Stimulated activated naive CD8-positive, alpha-beta T cell treated with anti-CD3 and anti-CD28 coated beads, Interleukin-15, Interleukin-2, amounts not matched to agents 100 U/mL and 50 U/mL, for 24 hours (primary cell): Measurements from ENCODE around the gene SPOPL.
"Not testable (repeated sequence)": the region's sequence is repeated elsewhere in the genome, so short reads cannot be mapped to it uniquely, and the experiment has no call there.

Source experiments
- ATAC-seq: fragments of 150-1000 bp; cut with Tn5 transposase; one replicate; pipeline ENCODE4 v1.10.0; 2021
- DNase-seq: peaks from one replicate; pipeline ENCODE4 v3.0.0; 2021

The SPOPL gene

GRCh38 chr2:138523673-138524042, 22.1 kb downstream of the SPOPL start:
- not testable (repeated sequence) for DNase-seq, ATAC-seq

GRCh38 chr2:138524353-138524752, 22.8 kb downstream of the SPOPL start:
- not testable (repeated sequence) for DNase-seq, ATAC-seq

- no peak for ATAC-seq
- no peak for DNase-seq
Observed at GRCh38 chr2:138531913-138532312, 30.3 kb downstream of the SPOPL start.

GRCh38 chr2:138534791-138535190, 33.2 kb downstream of the SPOPL start:
- no peak for DNase-seq
- ATAC-seq: no peak

- ATAC-seq (no peak), DNase-seq (no peak)
Observed at GRCh38 chr2:138536302-138536701, 34.7 kb downstream of the SPOPL start.

GRCh38 chr2:138536740-138537139, 35.2 kb downstream of the SPOPL start:
- DNase-seq (no peak), ATAC-seq (no peak)

GRCh38 chr2:138537170-138537915, 35.8 kb downstream of the SPOPL start:
- DNase-seq (no peak), ATAC-seq (no peak)

GRCh38 chr2:138544206-138544605, 42.6 kb downstream of the SPOPL start:
- ATAC-seq, DNase-seq: not testable (repeated sequence)

- no peak for ATAC-seq
Observed at GRCh38 chr2:138548796-138549195, 47.2 kb downstream of the SPOPL start.

GRCh38 chr2:138550172-138550571, 48.6 kb downstream of the SPOPL start:
- DNase-seq (no peak), ATAC-seq (no peak)

More at GRCh38 chr2:138548796-138549195, 47.2 kb downstream of the SPOPL start:
- no peak for DNase-seq

- no peak for ATAC-seq
Observed at GRCh38 chr2:138550670-138551287, 49.2 kb downstream of the SPOPL start.

GRCh38 chr2:138554123-138554522, 52.6 kb downstream of the SPOPL start:
- ATAC-seq: no peak

More at GRCh38 chr2:138550670-138551287, 49.2 kb downstream of the SPOPL start:
- DNase-seq: no peak

GRCh38 chr2:138559641-138560040, 58.1 kb downstream of the SPOPL start:
- ATAC-seq: no peak
- DNase-seq: no peak

More at GRCh38 chr2:138554123-138554522, 52.6 kb downstream of the SPOPL start:
- DNase-seq: no peak

GRCh38 chr2:138564586-138565229, 63.1 kb downstream of the SPOPL start:
- DNase-seq (no peak), ATAC-seq (no peak)

GRCh38 chr2:138565230-138565598, 63.6 kb downstream of the SPOPL start:
- no peak for ATAC-seq
- DNase-seq: no peak

GRCh38 chr2:138572318-138572717, 70.7 kb downstream of the SPOPL start:
- ATAC-seq: no peak
- no peak for DNase-seq

GRCh38 chr2:138577066-138577465, 75.5 kb downstream of the SPOPL start:
- ATAC-seq (no peak), DNase-seq (no peak)

GRCh38 chr2:138579556-138579955, 78.0 kb downstream of the SPOPL start:
- ATAC-seq (no peak), DNase-seq (no peak)

- ATAC-seq (no peak), DNase-seq (no peak)
Observed at GRCh38 chr2:138581909-138582308, 80.3 kb downstream of the SPOPL start.

GRCh38 chr2:138589663-138590062, 88.1 kb downstream of the SPOPL start:
- no peak for DNase-seq
- ATAC-seq: no peak

GRCh38 chr2:138596403-138596802, 94.8 kb downstream of the SPOPL start:
- ATAC-seq (no peak), DNase-seq (no peak)

GRCh38 chr2:138600732-138601457, 99.3 kb downstream of the SPOPL start:
- DNase-seq: no peak
- no peak for ATAC-seq
